Spleen (tissue), 11 donors: ENCODE data around the gene HNRNPUL1. TPM values are rescaled to one million over a fixed set of nuclear protein-coding genes. Genes with fewer than 3 reads are reported as not detected.

Source experiments
- DNase-seq: peaks from one replicate; pipeline ENCODE4 v3.0.0-alpha.2; 2020
- H3K27ac ChIP-seq, 8 donors: fragments of 200-600 bp; sonication (generic) in 7 of 8; 1 replicate in 4 of 8; 2 replicates in 4 of 8; pipeline versions ENCODE4 v1.5.0 to v1.8.0; 2016 to 2021; ENCODE audit warnings: inconsistent platforms in 4 of 8, mild to moderate bottlenecking in 4 of 8, moderate library complexity in 1 of 8
- H3K27me3 ChIP-seq, 7 donors: fragments of 200-600 bp; sonication (generic) in 6 of 7; replicated peaks in 1 of 7; 1 replicate in 4 of 7; 2 replicates in 3 of 7; pipeline versions ENCODE4 v1.5.0 to v1.8.0; 2016 to 2021; ENCODE audit warnings: inconsistent platforms in 3 of 7, mild to moderate bottlenecking in 1 of 7
- H3K36me3 ChIP-seq, 6 donors: fragments of 200-600 bp; sonication (generic) in 5 of 6; 1 replicate in 4 of 6; 2 replicates in 2 of 6; pipeline versions ENCODE4 v1.5.0 to v1.8.0; 2016 to 2021; ENCODE audit warnings: inconsistent platforms in 2 of 6
- H3K4me1 ChIP-seq, 6 donors: fragments of 200-600 bp; sonication (generic) in 5 of 6; 1 replicate in 3 of 6; 2 replicates in 3 of 6; pipeline versions ENCODE4 v1.5.0 to v1.8.0; 2016 to 2021; ENCODE audit warnings: inconsistent platforms in 3 of 6
- H3K4me3 ChIP-seq, 8 donors: fragments of 200-600 bp; sonication (generic) in 7 of 8; 1 replicate in 4 of 8; 2 replicates in 4 of 8; pipeline versions ENCODE4 v1.5.0 to v1.8.0; 2016 to 2021; ENCODE audit warnings: inconsistent platforms in 4 of 8, mild to moderate bottlenecking in 4 of 8, moderate library complexity in 2 of 8
- H3K9me3 ChIP-seq, 8 donors: fragments of 200-600 bp; sonication (generic) in 7 of 8; 1 replicate in 4 of 8; 2 replicates in 4 of 8; pipeline versions ENCODE4 v1.5.0 to v1.8.0; 2016 to 2021; ENCODE audit warnings: inconsistent platforms in 4 of 8
- POLR2A ChIP-seq, 3 donors: fragments of 450-650 bp; IDR thresholded peaks; one replicate each; pipeline ENCODE4 v1.5.1; 2017; ENCODE audit warnings: antibody characterized with exemption in 3 of 3, mild to moderate bottlenecking in 1 of 3
- POLR2AphosphoS5 ChIP-seq, 3 donors: sonication (generic); formaldehyde crosslinking; IDR thresholded peaks; one replicate each; pipeline ENCODE4 v1.5.1; 2017; ENCODE audit warnings: antibody characterized with exemption in 3 of 3
- WGBS, 5 donors: extraction: QIAGEN DNeasy Blood & Tissue Kit in 3 of 5; methylation state at CpG; one replicate each; pipeline versions ENCODE4 v1.1.5 to v1.1.7; 2013 to 2018; 5-methylcytosine and 5-hydroxymethylcytosine counted together
- intact Hi-C: fragments of 100-400 bp; cut with DNase I; formaldehyde crosslinking; loops from one replicate; pipeline ENCODE4 v1.15.0; 2023; ENCODE audit warnings: low total_unique reads
- polyA plus RNA-seq, 3 donors: library from polyadenylated mRNA; stranded (reverse); fragments of 200-250 nt; gene quantifications; one replicate each; pipeline ENCODE4 v1.2.1, GENCODE V29; 2013
- total RNA-seq, 7 donors: library from RNA; depleted of rRNA in 3 of 7; stranded (reverse); fragments of >200 nt in 3 of 7; fragmentation: NEBNext Ultra II Directional in 4 of 7; extraction: Animal tissue kit (Norgen Biotek cat#: 25700) in 4 of 7; gene quantifications; one replicate each; pipeline versions ENCODE4 v1.1.0 to v1.2.1, GENCODE V29; 2016 to 2021
- TF ChIP-seq, protein P1 (sequence below), 11 experiments: fragments of 200-600 bp in 7 of 11; fragments of 450-650 bp in 4 of 11; sonication (generic) in 4 of 11; IDR thresholded peaks in 8 of 11; conservative IDR thresholded peaks in 3 of 11; 1 replicate in 7 of 11; 2 replicates in 4 of 11; pipeline versions ENCODE4 v1.4.0 to v1.8.0; 2016 to 2021; ENCODE audit warnings: antibody characterized with exemption in 11 of 11, inconsistent platforms in 4 of 11, mild to moderate bottlenecking in 1 of 11
- donor health status: healthy with polysubstance abuse.
- donor health status: DM: no; HTN: no; CAD: no; lungs with moderate emphysema.
- donor health status: DM: no; HTN: no; CAD: no.
- donor health status: Bipolar disorder and iron deficiency.
- donor health status: healthy.
- donor health status: DM: no; HTN: no; CAD: no.
- donor health status: DM: yes; HTN: yes; CAD: no.

HNRNPUL1 gene
- total and polyA plus RNA-seq, 10 donors, result 53.9 to 213 (median 164) TPM

DNA sequence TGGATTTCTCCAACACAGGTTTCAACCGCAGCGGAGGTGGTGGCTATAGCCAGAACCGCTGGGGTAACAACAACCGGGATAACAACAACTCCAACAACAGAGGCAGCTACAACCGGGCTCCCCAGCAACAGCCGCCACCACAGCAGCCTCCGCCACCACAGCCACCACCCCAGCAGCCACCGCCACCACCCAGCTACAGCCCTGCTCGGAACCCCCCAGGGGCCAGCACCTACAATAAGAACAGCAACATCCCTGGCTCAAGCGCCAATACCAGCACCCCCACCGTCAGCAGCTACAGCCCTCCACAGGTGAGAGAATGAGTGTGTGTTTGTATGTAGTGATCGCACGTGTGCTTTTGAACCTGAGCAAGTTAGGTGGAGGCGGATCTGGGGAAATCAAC, 39.8 kb downstream of the HNRNPUL1 start:
- H3K36me3 ChIP-seq, result peaks cover 0 to 85% (median 64%) of the 10 kb centered on the region in 6 donors

DNA sequence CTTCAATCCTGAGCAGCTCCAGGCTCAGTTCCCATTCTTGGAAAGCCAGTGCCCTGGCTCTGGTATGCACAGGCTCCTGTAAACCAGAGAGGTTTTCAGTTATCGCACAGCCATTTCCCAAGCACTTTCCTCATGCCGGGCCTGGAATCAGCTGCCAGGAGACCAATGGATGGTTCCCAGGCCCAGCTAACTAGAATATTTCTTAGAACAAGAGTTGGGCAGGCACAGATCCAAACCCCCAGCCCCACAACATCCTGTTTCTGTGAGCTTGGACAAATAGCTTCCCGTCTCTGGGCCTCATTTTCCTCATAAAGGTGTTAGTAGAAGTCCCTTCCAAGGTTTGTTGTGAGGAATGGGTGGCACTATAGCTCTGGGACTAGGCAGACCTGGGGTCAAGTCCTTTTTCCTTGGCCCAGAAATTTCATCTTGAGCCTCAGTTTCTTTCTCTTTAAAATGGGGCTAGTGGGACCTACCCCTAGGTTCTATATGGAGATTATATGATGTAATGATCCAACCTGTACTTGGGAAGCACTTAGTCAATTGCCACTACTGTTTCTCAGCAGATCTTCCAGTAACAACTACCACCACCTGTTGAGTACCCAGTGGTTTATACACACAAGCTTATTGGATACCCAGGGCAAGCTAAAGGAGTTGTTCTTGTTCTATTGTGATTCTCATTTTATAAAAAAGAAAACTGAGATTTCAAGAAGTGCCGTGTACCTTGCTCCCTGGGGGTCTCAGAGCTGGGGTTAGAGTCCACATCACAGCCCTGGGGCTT, 40.7 kb downstream of the HNRNPUL1 start:
- DNase-seq, result no peak
- TF ChIP-seq POLR2A (IDR thresholded peaks at IDR 0.05), result no peak
- TF ChIP-seq, protein P1, sequence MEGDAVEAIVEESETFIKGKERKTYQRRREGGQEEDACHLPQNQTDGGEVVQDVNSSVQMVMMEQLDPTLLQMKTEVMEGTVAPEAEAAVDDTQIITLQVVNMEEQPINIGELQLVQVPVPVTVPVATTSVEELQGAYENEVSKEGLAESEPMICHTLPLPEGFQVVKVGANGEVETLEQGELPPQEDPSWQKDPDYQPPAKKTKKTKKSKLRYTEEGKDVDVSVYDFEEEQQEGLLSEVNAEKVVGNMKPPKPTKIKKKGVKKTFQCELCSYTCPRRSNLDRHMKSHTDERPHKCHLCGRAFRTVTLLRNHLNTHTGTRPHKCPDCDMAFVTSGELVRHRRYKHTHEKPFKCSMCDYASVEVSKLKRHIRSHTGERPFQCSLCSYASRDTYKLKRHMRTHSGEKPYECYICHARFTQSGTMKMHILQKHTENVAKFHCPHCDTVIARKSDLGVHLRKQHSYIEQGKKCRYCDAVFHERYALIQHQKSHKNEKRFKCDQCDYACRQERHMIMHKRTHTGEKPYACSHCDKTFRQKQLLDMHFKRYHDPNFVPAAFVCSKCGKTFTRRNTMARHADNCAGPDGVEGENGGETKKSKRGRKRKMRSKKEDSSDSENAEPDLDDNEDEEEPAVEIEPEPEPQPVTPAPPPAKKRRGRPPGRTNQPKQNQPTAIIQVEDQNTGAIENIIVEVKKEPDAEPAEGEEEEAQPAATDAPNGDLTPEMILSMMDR (IDR thresholded peaks at IDR 0.05 in 8 of 11, conservative IDR thresholded peaks at IDR 0.05 in 3 of 11), result no peak
- TF ChIP-seq POLR2AphosphoS5 (IDR thresholded peaks at IDR 0.05), result no peak
- 73 to 91% (median 76%) methylated on average over 4 of the region's 4 CpGs for WGBS, 5 donors
- Histone ChIP-seq H3K27ac (peak overlapping the region in 7 of 8 donors; percentile 6 to 98 (median 92)), H3K4me1 (peaks cover 57 to 99% (median 94%) of the 10 kb centered on the region in 6 donors), H3K27me3 (no peaks in the 10 kb centered on the region), H3K36me3 (peaks cover 0 to 76% (median 60%) of the 10 kb centered on the region in 6 donors), H3K4me3 (no peak overlapping the region), H3K9me3 (no peaks in the 10 kb centered on the region)
- intact Hi-C loops, result loop anchor here (5.0 kb wide), 1 partner anchor 38 kb away; no protein-coding TSS in a partner anchor

More for the DNA sequence above, 39.8 kb downstream of the HNRNPUL1 start:
- no peak for TF ChIP-seq POLR2A (IDR thresholded peaks at IDR 0.05)
- TF ChIP-seq POLR2AphosphoS5 (IDR thresholded peaks at IDR 0.05), result no peak
- TF ChIP-seq, protein P1 (IDR thresholded peaks at IDR 0.05 in 8 of 11, conservative IDR thresholded peaks at IDR 0.05 in 3 of 11), result no peak
- peak overlapping the region in 6 of 8 donors; percentile 6 to 98 (median 94) for H3K27ac ChIP-seq
- no peaks in the 10 kb centered on the region for H3K9me3 ChIP-seq
- H3K27me3 ChIP-seq, result no peaks in the 10 kb centered on the region
- DNase-seq, result no peak
- peak overlapping the region in 1 of 8 donors; percentile 21 for H3K4me3 ChIP-seq
- peaks cover 61 to 100% (median 97%) of the 10 kb centered on the region in 6 donors for H3K4me1 ChIP-seq
- 86 to 93% (median 91%) methylated on average over 10 to 14 of the region's 14 CpGs for WGBS, 5 donors
- intact Hi-C loops, result no loop called here

DNA sequence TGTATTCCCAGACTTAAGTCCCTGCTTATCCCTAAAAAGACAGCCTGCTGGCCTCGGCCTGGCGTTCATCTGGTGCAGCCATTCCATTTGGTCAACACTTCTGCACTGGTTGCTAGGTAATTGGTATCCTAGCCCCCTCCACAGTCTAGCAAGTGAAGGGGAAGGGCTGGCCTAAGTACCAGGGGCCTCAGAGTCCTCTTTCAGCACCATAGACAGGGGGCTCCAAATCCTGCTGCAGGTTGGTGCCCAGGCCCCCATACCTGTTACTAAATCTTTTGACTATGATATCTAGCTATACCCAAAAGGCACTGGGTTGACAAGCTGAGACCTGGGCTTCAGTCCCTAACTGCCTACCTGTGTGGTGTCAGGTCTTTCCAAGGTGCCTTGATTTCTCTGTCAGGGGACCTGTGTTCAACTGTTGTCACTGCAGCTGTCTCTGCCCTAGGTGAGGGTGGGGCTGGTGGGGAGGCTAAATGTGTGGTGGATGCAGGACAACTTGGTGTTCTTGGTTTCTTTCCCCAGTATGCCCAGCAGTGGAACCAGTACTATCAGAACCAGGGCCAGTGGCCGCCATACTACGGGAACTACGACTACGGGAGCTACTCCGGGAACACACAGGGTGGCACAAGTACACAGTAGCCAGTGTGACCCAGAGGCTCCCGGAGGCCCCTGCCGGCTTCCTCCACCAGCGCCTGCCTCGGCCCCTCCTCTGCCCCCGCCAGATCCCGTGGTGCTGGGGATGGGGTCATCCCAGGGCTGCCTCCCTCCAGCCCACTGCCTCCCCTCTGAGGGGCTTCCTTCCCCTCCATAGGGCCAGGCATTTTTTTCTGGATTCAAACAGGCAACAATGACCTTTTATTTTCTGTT, 42.0 kb downstream of the HNRNPUL1 start:
- DNase-seq, result no peak
- Histone ChIP-seq H3K27ac (peak overlapping the region; percentile 88 to 98 (median 97)), H3K9me3 (no peaks in the 10 kb centered on the region), H3K36me3 (peaks cover 0 to 63% (median 50%) of the 10 kb centered on the region in 6 donors), H3K4me3 (peak overlapping the region in 1 of 8 donors; percentile 24), H3K27me3 (no peaks in the 10 kb centered on the region), H3K4me1 (peaks cover 59 to 96% (median 89%) of the 10 kb centered on the region in 6 donors)
- 53 to 69% (median 67%) methylated on average over 13 of the region's 13 CpGs for WGBS, 5 donors
- peak in 1 of 3 donors; percentile 54 for TF ChIP-seq POLR2AphosphoS5 (IDR thresholded peaks at IDR 0.05)
- no peak for TF ChIP-seq POLR2A (IDR thresholded peaks at IDR 0.05)
- intact Hi-C loops, result loop anchor here (5.0 kb wide), 1 partner anchor 39 kb away; no protein-coding TSS in a partner anchor

DNA sequence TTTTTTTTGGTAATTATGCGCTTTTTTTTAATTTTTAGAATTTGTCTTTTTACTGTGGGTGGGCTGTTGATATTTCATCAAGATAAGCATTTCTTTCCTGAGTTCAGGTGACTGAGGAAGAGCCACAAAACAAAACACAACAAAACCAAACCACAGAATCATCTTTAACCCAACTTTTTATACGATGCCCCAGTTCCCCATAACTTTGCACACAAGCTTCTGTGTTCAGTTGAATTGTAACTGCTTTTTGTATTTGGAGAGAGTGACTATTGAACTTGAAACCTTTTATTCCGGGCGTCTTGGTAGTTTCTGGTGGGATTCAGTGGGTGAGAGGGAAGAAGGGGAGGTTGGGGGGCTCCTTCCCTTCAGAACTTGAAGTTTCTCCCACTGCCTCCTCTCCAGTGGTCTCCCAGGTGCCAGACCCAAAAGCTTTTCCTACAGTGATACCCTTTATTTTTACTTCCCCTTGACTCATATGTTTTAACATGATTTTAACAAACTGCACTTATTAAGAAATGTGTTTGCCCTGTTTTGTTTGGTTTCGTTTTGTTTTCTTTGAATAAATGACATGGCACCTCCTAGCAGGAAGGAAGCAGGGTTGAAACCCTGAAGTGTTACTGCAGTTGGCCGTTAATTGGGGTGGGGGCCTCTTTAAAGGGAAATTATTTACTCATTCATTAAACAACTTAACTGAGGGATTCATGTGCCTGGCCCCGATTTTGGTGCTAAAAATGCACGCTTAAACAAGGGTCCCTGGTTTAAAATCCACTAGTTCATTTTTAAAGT, 43.1 kb downstream of the HNRNPUL1 start:
- WGBS, 5 donors, result 19 to 42% (median 23%) methylated on average over 8 of the region's 8 CpGs
- peaks cover 0 to 59% (median 43%) of the 10 kb centered on the region in 6 donors for H3K36me3 ChIP-seq
- H3K4me1 ChIP-seq, result peaks cover 63 to 96% (median 91%) of the 10 kb centered on the region in 6 donors
- H3K27me3 ChIP-seq, result no peaks in the 10 kb centered on the region
- peak overlapping the region; percentile 88 to 98 (median 97) for H3K27ac ChIP-seq
- DNase-seq, result no peak
- intact Hi-C loops, result loop anchor here (5.0 kb wide), 1 partner anchor 40 kb away; no protein-coding TSS in a partner anchor
- no peaks in the 10 kb centered on the region for H3K9me3 ChIP-seq
- TF ChIP-seq, protein P1 (IDR thresholded peaks at IDR 0.05 in 8 of 11, conservative IDR thresholded peaks at IDR 0.05 in 3 of 11), result no peak
- TF ChIP-seq POLR2A (IDR thresholded peaks at IDR 0.05) (no peak), POLR2AphosphoS5 (IDR thresholded peaks at IDR 0.05) (no peak)
- peak overlapping the region in 1 of 8 donors; percentile 74 for H3K4me3 ChIP-seq
